ENCODE results near the gene P3H3. TPM values are rescaled to one million over a fixed set of nuclear protein-coding genes. Genes with fewer than 3 reads are reported as not detected.

The P3H3 gene
- total and polyA plus RNA-seq, 9 of the 15 experiments (the other 6 are each of a cell fraction or from before 2014, with no cell fraction given), result 0.03 to 15.0 (median 4.8) TPM

DNA sequence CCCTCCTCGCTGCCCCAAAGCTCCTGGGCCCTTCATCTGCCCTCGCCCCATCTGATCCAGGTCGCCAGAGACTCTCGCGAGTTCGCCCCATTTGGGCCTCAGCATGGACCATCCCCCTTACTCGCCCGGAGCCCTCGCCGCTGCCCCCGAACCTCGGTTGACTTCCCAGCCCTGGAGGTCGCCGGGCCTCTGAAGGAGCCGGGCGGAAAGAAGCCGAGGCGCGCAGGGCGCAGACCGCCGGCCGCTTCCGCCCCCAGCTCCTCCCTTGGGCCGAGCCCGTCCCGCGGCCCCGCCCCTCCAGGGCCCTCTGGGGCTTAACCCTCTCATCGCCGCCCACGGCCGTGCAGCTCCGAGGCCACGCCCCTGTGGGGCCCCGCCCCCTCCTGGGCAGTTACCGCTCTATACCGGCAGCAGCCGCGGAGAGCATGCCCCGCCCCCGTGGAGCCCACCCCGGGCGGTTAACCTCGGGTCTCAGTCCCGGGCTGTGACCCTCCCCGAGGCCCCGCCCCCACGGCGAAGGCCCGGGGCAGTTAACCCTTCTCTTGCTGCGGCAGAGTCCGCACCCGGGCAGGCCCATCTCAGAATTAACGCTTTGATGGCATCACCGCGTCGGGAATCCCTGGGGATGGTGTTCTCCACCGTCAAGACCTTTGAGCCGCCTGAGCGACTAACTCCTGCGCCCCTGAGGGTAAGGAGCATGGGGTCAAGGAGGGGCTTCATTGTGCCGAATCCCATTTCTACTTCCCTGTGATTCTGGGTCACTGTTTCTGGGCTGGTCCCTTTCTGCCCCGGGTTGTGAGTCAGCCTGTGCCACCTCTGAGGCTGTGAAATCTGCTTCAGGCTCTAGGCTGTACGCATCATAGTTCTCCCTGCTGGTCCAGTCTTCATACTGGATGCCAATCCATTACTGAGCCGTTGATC is 45.1 kb downstream of the P3H3 start, which contains the start of gene SPSB2 (continued):
- TF ChIP-seq, protein P1, sequence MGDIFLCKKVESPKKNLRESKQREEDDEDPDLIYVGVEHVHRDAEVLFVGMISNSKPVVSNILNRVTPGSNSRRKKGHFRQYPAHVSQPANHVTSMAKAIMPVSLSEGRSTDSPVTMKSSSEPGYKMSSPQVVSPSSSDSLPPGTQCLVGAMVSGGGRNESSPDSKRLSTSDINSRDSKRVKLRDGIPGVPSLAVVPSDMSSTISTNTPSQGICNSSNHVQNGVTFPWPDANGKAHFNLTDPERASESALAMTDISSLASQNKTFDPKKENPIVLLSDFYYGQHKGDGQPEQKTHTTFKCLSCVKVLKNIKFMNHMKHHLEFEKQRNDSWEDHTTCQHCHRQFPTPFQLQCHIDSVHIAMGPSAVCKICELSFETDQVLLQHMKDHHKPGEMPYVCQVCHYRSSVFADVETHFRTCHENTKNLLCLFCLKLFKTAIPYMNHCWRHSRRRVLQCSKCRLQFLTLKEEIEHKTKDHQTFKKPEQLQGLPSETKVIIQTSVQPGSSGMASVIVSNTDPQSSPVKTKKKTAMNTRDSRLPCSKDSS (IDR thresholded peaks at IDR 0.05; ENCODE audit: low read depth, partially characterized antibody), result no peak
- TF ChIP-seq SAFB (IDR thresholded peaks at IDR 0.05; ENCODE audit: borderline replicate concordance, low read depth, low read length), result 0 out of 2 replicates have a peak, but pooled peaks have one; percentile 12
- peak; percentile 91 for TF ChIP-seq ZBTB7A (IDR thresholded peaks at IDR 0.05; ENCODE audit: borderline replicate concordance, control insufficient read depth, low read depth, low read length)
- TF ChIP-seq SIN3A (IDR thresholded peaks at IDR 0.05; ENCODE audit: borderline replicate concordance in 2 of 2, control insufficient read depth in 1 of 2, low read depth in 2 of 2, low read length in 2 of 2), result peak in 1 of 2 experiments; percentile 26; a peak in 1 of 4 replicates
- TF ChIP-seq, protein P2, sequence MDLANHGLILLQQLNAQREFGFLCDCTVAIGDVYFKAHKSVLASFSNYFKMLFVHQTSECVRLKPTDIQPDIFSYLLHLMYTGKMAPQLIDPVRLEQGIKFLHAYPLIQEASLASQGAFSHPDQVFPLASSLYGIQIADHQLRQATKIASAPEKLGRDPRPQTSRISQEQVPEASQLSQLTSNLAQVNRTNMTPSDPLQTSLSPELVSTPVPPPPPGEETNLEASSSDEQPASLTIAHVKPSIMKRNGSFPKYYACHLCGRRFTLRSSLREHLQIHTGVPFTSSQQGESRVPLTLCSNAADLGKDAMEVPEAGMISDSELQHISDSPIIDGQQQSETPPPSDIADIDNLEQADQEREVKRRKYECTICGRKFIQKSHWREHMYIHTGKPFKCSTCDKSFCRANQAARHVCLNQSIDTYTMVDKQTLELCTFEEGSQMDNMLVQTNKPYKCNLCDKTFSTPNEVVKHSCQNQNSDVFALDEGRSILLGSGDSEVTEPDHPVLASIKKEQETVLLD (IDR thresholded peaks at IDR 0.05), result no peak
- TF ChIP-seq SP1 (CRISPR knock-in tag; IDR thresholded peaks at IDR 0.05), result peak; percentile 89
- no peak for TF ChIP-seq KDM2B (CRISPR knock-in tag; IDR thresholded peaks at IDR 0.05)
- TF ChIP-seq, protein P3, sequence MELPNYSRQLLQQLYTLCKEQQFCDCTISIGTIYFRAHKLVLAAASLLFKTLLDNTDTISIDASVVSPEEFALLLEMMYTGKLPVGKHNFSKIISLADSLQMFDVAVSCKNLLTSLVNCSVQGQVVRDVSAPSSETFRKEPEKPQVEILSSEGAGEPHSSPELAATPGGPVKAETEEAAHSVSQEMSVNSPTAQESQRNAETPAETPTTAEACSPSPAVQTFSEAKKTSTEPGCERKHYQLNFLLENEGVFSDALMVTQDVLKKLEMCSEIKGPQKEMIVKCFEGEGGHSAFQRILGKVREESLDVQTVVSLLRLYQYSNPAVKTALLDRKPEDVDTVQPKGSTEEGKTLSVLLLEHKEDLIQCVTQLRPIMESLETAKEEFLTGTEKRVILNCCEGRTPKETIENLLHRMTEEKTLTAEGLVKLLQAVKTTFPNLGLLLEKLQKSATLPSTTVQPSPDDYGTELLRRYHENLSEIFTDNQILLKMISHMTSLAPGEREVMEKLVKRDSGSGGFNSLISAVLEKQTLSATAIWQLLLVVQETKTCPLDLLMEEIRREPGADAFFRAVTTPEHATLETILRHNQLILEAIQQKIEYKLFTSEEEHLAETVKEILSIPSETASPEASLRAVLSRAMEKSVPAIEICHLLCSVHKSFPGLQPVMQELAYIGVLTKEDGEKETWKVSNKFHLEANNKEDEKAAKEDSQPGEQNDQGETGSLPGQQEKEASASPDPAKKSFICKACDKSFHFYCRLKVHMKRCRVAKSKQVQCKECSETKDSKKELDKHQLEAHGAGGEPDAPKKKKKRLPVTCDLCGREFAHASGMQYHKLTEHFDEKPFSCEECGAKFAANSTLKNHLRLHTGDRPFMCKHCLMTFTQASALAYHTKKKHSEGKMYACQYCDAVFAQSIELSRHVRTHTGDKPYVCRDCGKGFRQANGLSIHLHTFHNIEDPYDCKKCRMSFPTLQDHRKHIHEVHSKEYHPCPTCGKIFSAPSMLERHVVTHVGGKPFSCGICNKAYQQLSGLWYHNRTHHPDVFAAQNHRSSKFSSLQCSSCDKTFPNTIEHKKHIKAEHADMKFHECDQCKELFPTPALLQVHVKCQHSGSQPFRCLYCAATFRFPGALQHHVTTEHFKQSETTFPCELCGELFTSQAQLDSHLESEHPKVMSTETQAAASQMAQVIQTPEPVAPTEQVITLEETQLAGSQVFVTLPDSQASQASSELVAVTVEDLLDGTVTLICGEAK (IDR thresholded peaks at IDR 0.05), result peak; percentile 86
- TF ChIP-seq, protein P3 (CRISPR knock-in tag; IDR thresholded peaks at IDR 0.05), result no peak
- no peak for TF ChIP-seq SETDB1 (IDR thresholded peaks at IDR 0.05; ENCODE audit: low read length)
- TF ChIP-seq, protein P4, sequence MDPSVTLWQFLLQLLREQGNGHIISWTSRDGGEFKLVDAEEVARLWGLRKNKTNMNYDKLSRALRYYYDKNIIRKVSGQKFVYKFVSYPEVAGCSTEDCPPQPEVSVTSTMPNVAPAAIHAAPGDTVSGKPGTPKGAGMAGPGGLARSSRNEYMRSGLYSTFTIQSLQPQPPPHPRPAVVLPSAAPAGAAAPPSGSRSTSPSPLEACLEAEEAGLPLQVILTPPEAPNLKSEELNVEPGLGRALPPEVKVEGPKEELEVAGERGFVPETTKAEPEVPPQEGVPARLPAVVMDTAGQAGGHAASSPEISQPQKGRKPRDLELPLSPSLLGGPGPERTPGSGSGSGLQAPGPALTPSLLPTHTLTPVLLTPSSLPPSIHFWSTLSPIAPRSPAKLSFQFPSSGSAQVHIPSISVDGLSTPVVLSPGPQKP (CRISPR knock-in tag; IDR thresholded peaks at IDR 0.05), result no peak
- no peak for TF ChIP-seq ZNF124 (CRISPR knock-in tag; IDR thresholded peaks at IDR 0.05)
- TF ChIP-seq NCOA1 (IDR thresholded peaks at IDR 0.05; ENCODE audit: low read depth), result 0 out of 2 replicates have a peak, but pooled peaks have one; percentile 32

Data from K562 (cell line).